CD4-positive, alpha-beta T cell treated with Interleukin-21 for 1 hour (primary cell): Measurements from ENCODE around the gene BLCAP.
A peak's percentile ranks its signal among the peaks of the same experiment; 100 is the strongest.
"Not testable (repeated sequence)": the region's sequence is repeated elsewhere in the genome, so short reads cannot be mapped to it uniquely, and the experiment has no call there.

Source experiments
- DNase-seq: peaks from one replicate; pipeline ENCODE4 v3.0.0-alpha.2; 2020

The BLCAP gene

GRCh38 chr20:37556538-37556937, 28.9 kb upstream of the BLCAP start:
- DNase-seq = no peak

DNA sequence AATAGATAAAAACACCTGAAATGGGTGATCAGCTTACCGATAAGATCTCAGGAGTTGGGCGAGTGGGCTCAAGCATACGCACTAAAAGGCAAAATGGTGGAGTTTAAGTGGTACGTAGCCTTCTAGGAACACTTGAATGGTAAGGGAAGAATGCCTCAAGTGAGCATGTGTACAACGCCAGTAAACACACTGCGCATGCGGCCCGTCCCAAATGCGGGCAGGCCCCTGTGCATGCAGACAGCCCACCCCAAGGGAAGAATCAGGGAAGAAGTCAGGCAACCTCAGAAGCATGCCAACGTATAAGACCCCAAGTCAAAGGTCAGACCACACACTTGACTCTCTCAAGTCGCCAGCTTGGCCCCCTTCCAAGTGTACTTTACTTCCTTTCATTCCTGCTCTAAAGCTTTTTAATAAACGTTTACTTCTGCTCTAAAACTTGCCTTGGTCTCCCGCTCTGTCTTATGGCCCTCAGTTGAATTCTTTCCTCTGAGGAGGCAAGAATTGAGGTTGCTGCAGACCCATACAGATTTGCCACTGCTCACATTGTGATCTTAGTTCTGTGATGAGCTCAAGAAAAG, 27.1 kb upstream of the BLCAP start:
- not testable (repeated sequence) for DNase-seq

GRCh38 chr20:37552415-37552814, 24.7 kb upstream of the BLCAP start:
- DNase-seq = no peak

DNA sequence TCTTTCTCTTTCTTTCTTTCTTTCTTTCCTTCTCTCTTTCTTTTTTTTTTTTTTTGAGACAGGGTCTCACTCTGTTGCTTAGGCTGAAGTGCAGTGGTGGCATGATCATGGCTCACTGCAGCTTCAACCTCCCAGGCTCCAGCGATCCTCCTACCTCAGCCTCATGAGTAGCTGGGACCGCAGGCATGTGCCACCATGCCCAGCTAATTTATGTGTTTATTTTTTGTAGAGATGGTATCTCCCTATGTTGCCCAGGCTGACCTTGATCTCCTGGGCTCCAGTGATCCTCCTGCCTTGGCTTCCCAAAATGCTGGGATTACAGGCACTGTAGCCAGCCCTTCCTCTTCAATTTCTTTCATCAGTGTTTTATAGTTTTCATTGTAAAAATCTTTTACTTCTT, 24.0 kb upstream of the BLCAP start:
- DNase-seq = not testable (repeated sequence)

GRCh38 chr20:37550101-37550920, 22.6 kb upstream of the BLCAP start:
- not testable (repeated sequence) for DNase-seq

DNA sequence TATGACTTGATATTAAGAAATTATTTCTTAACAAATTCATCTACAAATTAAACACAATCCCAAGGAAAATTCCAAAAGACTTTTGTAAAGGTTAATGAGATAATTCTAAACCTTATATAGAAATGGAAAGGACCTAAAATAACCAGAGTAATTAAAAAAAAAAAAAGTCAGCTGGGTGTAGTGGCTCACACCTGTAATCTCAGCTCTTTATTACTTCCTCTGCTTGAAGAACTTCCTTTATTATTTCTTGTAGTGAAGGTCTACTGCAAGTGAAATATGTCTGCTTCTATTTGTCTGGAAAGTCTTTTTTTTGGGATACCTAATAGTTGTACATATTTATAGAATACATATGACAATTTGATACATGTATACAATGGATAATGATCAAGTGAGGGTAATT, 20.2 kb upstream of the BLCAP start:
- no peak for DNase-seq

- no peak for DNase-seq
Measured at GRCh38 chr20:37545516-37545915, 17.8 kb upstream of the BLCAP start.

- DNase-seq = no peak
Measured at GRCh38 chr20:37544386-37544785, 16.7 kb upstream of the BLCAP start.

- no peak for DNase-seq
Measured at GRCh38 chr20:37543828-37544227, 16.2 kb upstream of the BLCAP start.

DNA sequence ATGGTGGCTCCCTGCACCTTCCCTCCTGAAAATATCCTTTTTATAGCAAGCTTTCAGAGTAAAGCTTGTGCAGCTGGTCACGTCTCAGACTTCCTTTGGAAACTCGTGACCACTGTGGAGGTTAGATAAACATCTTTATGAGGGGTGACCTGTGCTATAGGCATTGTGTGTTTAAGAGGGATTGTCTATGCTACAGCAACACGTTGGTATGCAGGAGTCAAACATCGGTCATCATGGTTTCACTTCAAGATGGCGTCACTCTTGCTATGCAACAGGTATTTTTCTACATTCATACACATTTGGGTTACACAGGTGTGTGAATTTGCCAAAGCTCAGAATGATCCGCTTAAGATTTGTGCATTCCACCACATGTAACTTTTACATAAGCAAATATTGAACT, 14.6 kb upstream of the BLCAP start:
- DNase-seq = no peak

DNA sequence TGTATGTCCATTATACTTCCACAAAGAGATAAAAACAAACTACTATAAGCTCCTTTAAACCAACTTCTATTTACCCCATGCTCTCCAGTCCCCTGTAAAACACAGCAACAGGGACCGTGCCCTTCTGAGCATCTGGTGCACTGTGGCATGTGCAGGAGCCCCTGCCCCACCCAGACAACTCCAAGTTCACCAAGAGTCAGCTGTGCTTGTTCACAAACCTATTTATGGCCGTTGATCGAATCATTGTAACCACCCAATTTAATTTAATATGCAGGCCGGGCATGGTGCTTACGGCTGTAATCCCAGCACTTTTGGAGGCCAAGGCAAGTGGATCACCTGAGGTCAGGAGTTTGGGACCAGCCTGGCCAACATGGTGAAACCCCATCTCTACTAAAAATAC, 13.7 kb upstream of the BLCAP start:
- no peak for DNase-seq

DNA sequence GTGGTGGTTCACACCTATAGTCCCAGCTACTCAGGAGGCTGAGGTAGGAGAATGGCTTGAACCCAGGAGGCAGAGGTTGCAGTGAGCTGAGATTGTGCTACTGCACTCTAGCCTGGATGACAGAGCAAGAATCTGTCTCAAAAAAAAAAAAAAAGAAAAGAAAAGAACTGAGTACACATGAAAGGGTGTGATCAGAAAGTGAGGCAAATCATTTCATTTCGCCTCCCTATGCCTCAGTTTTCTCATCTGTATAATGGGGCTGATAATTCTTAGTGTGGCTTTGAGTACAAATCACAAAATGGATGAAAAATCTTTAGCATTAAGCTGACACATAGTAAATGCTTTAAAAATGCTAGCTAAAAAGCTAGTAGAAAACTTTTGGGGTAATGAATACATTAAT, 13.2 kb upstream of the BLCAP start:
- DNase-seq = not testable (repeated sequence)

GRCh38 chr20:37540001-37540400, 12.3 kb upstream of the BLCAP start:
- no peak for DNase-seq

GRCh38 chr20:37539424-37539823, 11.7 kb upstream of the BLCAP start:
- no peak for DNase-seq

DNA sequence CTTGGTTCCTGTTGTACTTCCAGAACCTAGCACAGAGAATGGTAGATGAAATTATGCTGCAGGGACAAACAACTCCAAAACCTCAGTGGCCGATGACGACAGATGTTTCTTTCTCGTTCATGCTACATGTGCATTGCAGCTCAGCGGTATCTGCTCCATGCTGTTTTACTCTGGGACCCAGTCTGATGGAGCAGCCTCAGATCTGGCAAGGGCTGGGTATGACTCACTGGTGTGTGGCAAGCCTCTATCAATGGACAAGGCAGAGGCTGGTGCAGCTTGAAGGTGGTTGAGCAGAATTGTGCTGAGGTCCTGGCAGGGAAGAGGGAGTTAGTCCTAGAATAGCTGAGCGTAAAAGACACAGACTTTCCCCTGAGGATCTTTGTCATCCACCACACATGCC, 10.3 kb upstream of the BLCAP start:
- DNase-seq = no peak

- no peak for DNase-seq
Measured at GRCh38 chr20:37537505-37537904, 9.8 kb upstream of the BLCAP start.

- DNase-seq = no peak
Measured at GRCh38 chr20:37535443-37536132, 7.9 kb upstream of the BLCAP start.

DNA sequence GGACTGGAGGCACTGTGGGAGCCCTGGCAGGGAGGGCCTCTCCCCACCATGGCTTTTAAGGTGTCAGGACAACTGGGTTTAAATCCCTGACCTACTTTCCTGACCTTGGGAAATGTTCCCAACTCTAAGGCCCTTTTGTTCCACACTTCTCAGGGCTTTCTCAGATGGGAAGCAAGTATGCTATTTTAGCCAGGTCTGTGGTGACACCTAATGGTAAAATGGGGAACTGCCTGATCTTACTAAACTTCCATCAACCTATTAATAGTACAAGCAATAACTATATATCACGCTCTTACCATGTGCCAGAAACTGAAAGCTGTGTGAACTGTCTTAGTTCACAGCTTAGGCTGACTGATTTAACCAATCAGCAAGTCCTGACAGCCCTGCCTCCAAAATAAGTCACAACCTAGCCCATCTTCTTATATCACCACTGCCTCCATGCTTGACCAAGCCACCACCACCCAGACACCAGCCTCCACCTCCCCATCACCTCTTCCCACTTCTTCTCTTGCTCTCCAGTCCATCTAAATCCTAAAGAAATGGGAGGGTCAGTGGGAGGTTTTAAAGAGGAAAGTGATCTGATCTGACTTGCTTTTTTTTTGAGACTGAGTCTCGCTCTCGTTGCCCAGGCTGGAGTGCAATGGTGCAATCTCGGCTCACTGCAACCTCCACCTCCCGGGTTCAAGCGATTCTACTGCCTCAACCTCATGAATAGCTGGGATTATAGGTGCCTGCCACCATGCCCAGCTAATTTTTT, 6.9 kb upstream of the BLCAP start:
- peak; percentile 82 for DNase-seq

DNA sequence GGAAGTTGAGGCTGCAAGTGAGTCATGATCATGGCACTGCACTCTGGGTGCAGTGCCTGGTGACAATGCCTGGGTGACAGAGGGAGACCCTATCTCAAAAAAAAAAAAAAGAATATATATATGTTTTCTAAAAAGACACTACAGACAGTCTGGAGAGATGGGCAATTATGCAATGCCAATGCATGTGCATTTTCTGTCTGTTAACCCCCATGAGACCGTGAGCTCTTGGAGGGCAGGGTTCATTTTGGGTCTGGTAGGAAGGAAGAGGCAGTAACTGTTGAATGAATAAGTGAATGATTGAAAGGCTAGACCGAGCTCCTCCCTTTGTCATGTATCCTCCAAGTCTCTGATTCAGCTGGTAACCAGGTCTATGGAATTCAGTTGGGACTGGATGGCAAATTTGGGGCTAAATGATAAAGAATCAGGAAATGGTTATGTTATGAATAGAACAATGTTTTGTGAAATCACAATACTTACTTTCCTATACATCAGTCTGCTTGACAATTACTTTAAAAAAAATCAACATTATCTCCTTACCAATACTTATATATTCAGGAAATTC, 5.6 kb upstream of the BLCAP start:
- no peak for DNase-seq

GRCh38 chr20:37531856-37532255, 4.2 kb upstream of the BLCAP start:
- no peak for DNase-seq

GRCh38 chr20:37530696-37531095, 3.0 kb upstream of the BLCAP start:
- no peak for DNase-seq

DNA sequence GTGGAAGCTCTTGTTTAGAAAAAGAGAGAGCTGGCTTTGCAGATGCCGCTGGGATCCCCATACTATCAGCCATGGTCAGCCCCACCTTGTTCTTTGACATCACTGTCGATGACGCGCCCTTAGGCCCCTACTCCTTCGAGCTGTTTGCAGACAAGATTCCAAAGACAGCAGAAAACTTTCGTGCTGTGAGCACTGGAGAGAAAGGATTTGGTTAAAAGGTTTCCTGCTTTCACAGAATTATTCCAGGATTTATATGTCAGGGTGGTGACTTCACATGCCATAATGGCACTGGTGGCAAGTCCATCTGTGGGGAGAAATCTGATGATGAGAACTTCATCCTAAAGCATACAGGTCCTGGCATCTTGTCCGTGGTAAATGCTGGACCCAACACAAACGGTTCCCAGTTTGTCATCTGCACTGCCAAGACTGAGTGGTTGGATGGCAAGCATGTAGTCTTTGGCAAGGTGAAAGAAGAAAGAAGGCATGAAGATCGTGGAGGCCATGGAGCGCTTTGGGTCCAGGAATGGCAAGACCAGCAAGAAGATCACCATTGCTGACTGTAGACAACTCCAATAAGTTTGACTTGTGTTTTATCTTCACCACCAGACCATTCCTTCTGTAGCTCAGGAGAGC, 2.4 kb upstream of the BLCAP start:
- DNase-seq = no peak
